ENCODE results near the gene FERMT3.

The FERMT3 gene

DNA sequence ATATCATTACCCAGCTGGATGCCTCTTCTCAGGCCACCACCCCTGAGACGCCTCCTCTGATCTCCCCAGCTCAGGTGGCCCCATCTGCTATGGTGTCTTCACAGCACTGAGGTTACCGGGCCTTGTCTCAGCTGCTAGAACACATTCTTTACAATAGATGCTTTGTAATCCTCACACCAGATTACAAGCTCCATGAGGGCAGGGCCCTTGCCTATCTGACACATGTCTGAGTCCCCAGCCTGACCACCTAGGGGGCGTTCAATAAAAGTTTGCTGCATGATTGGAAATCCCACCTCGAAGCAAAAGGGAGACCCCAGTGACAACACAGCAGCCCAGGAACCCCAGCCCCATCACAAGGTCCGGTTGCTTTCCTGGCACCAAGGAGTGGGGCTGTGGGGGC is 42.6 kb upstream of the FERMT3 start:
- no peaks in the 10 kb centered on the region; the same call in 1 of the 2 replicates for H3K36me3 ChIP-seq (ENCODE audit: insufficient read depth, low read length)
- ATAC-seq (ENCODE audit: insufficient read depth, low read depth) = no peak
- peaks cover 6% of the 10 kb centered on the region; the same call in 1 of the 2 replicates for H4K20me1 ChIP-seq (ENCODE audit: insufficient read depth, low read length)
- H3K4me3 ChIP-seq (ENCODE audit: low read depth in 1 of 2, low read length in 2 of 2) = no peak overlapping the region
- no peaks in the 10 kb centered on the region for H3K9me3 ChIP-seq (ENCODE audit: insufficient read depth, low read length, severe bottlenecking)
- H3K79me2 ChIP-seq (ENCODE audit: insufficient read depth, low read length) = peaks cover 35% of the 10 kb centered on the region
- peaks cover 33% of the 10 kb centered on the region for H3K4me1 ChIP-seq (ENCODE audit: insufficient read depth, low read length)
- DNase-seq = no peak
- H2AFZ ChIP-seq (ENCODE audit: low read depth, low read length) = no peak overlapping the region
- TF ChIP-seq, protein P1, sequence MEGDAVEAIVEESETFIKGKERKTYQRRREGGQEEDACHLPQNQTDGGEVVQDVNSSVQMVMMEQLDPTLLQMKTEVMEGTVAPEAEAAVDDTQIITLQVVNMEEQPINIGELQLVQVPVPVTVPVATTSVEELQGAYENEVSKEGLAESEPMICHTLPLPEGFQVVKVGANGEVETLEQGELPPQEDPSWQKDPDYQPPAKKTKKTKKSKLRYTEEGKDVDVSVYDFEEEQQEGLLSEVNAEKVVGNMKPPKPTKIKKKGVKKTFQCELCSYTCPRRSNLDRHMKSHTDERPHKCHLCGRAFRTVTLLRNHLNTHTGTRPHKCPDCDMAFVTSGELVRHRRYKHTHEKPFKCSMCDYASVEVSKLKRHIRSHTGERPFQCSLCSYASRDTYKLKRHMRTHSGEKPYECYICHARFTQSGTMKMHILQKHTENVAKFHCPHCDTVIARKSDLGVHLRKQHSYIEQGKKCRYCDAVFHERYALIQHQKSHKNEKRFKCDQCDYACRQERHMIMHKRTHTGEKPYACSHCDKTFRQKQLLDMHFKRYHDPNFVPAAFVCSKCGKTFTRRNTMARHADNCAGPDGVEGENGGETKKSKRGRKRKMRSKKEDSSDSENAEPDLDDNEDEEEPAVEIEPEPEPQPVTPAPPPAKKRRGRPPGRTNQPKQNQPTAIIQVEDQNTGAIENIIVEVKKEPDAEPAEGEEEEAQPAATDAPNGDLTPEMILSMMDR (IDR thresholded peaks at IDR 0.05; ENCODE audit: borderline replicate concordance, extremely low read depth, low read length, poor library complexity, severe bottlenecking) = no peak
- TF ChIP-seq EZH2 (IDR thresholded peaks at IDR 0.05; ENCODE audit: borderline replicate concordance, low read depth, low read length, severe bottlenecking) = no peak
- no peak overlapping the region for H3K9ac ChIP-seq (ENCODE audit: low read depth, low read length)
- no peak overlapping the region for H3K27ac ChIP-seq (ENCODE audit: low read length)
- peak overlapping the region; percentile 99 for H3K4me2 ChIP-seq (ENCODE audit: insufficient read depth, low read length)
- H3K27me3 ChIP-seq (ENCODE audit: insufficient read depth, low read length, poor library complexity) = no peaks in the 10 kb centered on the region

DNA sequence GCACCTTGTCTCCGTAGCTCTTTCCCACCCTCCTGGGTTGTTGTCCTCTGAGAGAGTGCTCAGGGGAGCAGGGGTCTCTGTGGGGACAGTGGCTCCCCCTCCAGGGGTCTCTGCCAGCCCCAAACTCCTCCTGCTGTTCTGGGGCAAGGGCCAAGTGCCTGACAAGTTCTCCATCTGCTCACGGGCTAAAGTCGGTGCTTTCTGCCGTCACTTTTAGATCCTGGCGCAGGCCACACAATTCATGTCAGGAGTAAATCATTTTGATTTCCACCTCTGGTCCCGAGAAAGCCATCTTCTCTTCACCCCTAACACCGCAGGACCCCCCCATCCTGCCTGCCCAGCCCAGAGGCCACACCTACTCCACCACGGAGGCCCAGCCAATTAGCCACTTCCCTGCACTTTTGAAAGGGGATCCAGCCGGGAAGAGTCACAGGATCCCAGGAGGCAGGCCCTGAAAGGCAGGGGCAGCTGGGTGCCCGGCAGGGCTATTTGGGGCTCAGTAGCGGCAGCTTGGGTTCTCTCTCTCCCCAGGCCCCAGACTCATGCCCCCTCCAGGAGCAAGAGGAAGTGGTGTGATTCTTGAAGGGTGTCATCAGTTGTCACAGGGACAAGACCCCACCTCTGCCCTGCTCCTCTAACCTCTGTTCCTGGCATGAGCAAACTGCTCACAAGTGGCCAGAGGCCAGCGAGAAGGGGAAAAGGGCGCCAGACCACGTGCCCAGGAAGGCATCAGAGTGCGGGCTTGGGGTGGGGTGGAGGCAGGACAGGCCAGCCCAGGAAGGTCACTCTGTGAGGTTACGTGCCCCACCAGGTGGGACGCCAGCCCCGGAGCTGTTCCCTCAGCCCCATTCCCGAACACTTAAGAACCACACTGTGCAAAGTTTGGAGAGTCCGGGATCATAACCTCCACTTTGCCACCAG is 41.9 kb upstream of the FERMT3 start:
- H3K4me2 ChIP-seq (ENCODE audit: insufficient read depth, low read length) = peak overlapping the region; percentile 99
- peaks cover 35% of the 10 kb centered on the region for H3K79me2 ChIP-seq (ENCODE audit: insufficient read depth, low read length)
- DNase-seq = peak; percentile 27
- peaks cover 33% of the 10 kb centered on the region for H3K4me1 ChIP-seq (ENCODE audit: insufficient read depth, low read length)
- no peaks in the 10 kb centered on the region for H3K27me3 ChIP-seq (ENCODE audit: insufficient read depth, low read length, poor library complexity)
- no peak for ATAC-seq (ENCODE audit: insufficient read depth, low read depth)
- H3K27ac ChIP-seq (ENCODE audit: low read length) = peak overlapping the region; percentile 86
- H4K20me1 ChIP-seq (ENCODE audit: insufficient read depth, low read length) = peaks cover 6% of the 10 kb centered on the region; the same call in 1 of the 2 replicates
- no peaks in the 10 kb centered on the region; the same call in 1 of the 2 replicates for H3K36me3 ChIP-seq (ENCODE audit: insufficient read depth, low read length)
- TF ChIP-seq, protein P1 (IDR thresholded peaks at IDR 0.05; ENCODE audit: borderline replicate concordance, extremely low read depth, low read length, poor library complexity, severe bottlenecking) = no peak
- no peaks in the 10 kb centered on the region for H3K9me3 ChIP-seq (ENCODE audit: insufficient read depth, low read length, severe bottlenecking)
- H3K9ac ChIP-seq (ENCODE audit: low read depth, low read length) = peak overlapping the region; percentile 95
- peak overlapping the region; percentile 99 for H2AFZ ChIP-seq (ENCODE audit: low read depth, low read length)
- H3K4me3 ChIP-seq (ENCODE audit: low read depth in 1 of 2, low read length in 2 of 2) = peak overlapping the region; percentile 95; a peak in 3 of 4 replicates

DNA sequence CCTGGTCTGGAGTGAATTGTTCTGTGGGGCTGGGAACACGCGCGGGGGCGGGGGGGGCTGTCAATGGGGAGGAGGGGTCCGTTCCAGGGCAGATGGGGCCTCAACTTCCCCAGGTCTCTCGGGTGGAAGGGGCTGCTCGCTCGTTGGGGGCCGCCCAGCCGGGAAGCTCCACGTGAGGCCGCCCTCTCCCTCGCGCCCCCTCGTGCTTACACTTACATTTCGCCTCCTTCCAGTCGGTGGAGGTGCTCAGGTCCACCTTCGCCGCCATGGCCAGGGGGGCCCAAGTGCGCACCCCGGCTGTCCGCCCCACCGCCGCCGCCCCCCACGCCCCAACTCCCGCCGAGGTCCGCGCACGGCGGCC is 41.1 kb upstream of the FERMT3 start:
- Histone ChIP-seq H3K4me3 (ENCODE audit: low read depth in 1 of 2, low read length in 2 of 2) (peak overlapping the region; percentile 95), H3K27ac (ENCODE audit: low read length) (peak overlapping the region; percentile 86), H4K20me1 (ENCODE audit: insufficient read depth, low read length) (no peaks in the 10 kb centered on the region), H3K36me3 (ENCODE audit: insufficient read depth, low read length) (no peaks in the 10 kb centered on the region; the same call in 1 of the 2 replicates), H3K9ac (ENCODE audit: low read depth, low read length) (peak overlapping the region; percentile 95), H3K4me1 (ENCODE audit: insufficient read depth, low read length) (peaks cover 33% of the 10 kb centered on the region), H3K4me2 (ENCODE audit: insufficient read depth, low read length) (peak overlapping the region; percentile 99), H3K27me3 (ENCODE audit: insufficient read depth, low read length, poor library complexity) (no peaks in the 10 kb centered on the region), H2AFZ (ENCODE audit: low read depth, low read length) (peak overlapping the region; percentile 99), H3K79me2 (ENCODE audit: insufficient read depth, low read length) (peaks cover 28% of the 10 kb centered on the region), H3K9me3 (ENCODE audit: insufficient read depth, low read length, severe bottlenecking) (no peaks in the 10 kb centered on the region)
- ATAC-seq (ENCODE audit: insufficient read depth, low read depth) (peak; percentile 25), DNase-seq (peak; percentile 40)
- no peak for TF ChIP-seq EZH2 (IDR thresholded peaks at IDR 0.05; ENCODE audit: borderline replicate concordance, low read depth, low read length, severe bottlenecking)
- TF ChIP-seq, protein P1 (IDR thresholded peaks at IDR 0.05; ENCODE audit: borderline replicate concordance, extremely low read depth, low read length, poor library complexity, severe bottlenecking) = no peak
